Activated CD8-positive, alpha-beta memory T cell treated with anti-CD3 and anti-CD28 coated beads for 24 hours (primary cell): ENCODE data around the gene TMEM121.
A peak's percentile ranks its signal among the peaks of the same experiment; 100 is the strongest.

ENCODE experiments used
- DNase-seq: peaks from one replicate; pipeline ENCODE4 v3.0.0-alpha.2; 2020

The TMEM121 gene

DNA sequence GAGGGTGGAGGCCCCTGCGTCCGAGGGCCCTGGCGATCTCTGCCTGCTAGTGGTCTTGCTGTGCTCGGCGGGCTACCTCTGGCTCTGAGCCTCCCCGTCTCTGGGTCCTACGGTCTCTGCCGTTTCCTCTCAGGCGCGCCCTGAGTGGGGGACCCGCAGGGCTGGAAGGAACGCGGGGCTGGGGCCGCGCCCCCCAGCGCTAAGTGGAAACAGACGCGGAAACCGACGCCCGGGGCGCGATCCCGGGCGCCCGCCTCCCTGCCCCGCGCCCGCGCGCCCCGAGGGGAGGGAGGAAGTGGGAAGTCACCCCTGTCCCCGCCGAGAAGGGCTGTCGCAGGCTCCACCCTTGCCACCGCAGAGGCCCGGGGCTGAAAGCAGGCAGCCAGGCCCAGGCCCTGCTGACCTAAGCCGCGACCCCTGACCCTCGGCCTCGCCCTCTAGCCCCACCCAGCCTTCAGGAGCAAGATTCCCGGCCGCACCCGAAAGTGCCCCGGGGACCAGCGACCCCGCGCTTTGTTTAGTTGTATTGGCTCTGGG is 38.9 kb upstream of the TMEM121 start:
- DNase-seq: peak; percentile 83

DNA sequence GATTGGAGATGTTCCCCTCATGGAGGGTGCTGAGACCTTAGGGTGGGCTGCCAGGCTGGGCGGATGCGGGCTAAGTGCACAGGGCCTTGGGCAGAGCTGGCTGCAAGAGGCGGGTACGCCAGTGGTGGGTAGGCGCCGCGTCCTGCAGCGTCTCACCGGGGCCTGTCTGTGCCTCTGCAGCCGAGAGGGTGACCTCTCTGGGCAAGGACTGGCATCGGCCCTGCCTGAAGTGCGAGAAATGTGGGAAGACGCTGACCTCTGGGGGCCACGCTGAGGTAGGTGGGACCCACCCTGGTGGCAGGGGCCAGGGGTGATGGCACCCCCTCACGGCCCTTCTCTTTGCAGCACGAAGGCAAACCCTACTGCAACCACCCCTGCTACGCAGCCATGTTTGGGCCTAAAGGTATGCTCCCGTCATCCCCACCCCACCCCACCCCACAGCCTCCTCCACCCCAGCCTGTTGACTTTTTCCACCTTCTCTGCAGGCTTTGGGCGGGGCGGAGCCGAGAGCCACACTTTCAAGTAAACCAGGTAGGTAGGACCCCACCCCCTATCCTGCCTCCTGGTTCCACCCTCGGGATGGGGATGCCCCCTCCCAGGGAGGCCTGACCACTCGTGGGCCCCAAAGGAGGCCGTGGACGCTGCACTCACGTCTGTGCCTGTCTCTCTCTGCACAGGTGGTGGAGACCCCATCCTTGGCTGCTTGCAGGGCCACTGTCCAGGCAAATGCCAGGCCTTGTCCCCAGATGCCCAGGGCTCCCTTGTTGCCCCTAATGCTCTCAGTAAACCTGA is 38.2 kb upstream of the TMEM121 start:
- DNase-seq: peak; percentile 75

DNA sequence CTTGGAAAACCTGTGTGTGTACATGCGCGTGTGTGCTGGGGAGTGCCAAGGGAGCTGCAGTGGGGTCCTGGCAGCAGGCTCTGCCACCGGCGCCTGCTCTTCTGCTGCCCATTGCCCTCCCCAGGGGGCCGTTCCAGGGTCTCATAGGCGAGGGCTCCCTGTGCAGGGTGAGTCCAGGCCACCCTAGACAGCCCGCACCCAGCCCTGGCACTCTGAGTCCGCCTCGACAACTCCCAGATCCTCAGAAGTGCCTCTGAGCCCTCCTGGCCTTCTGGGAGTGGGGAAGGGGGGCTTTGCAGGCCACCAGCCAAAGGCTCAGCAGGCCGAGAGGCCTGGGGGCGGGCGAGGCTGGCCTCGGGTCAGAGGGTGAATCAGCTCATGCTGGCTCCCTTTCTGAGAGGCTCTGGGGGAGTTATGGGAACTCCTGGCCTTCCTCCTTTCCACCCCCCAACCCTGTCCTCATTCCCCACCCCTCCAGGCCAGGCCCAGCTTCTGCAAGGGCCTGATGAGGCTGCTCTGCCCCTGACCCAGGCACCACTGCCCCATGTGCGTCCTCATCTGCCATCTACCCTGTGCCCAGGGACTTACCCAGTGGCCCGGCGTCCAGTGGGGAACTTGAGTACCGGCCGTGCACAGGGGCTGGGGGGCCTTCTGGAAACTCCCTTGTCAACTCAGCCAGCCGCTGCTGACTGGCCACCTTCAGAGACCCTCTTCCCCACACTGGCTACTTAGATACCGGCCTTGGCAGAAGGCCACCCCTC is 37.4 kb upstream of the TMEM121 start:
- no peak for DNase-seq

DNA sequence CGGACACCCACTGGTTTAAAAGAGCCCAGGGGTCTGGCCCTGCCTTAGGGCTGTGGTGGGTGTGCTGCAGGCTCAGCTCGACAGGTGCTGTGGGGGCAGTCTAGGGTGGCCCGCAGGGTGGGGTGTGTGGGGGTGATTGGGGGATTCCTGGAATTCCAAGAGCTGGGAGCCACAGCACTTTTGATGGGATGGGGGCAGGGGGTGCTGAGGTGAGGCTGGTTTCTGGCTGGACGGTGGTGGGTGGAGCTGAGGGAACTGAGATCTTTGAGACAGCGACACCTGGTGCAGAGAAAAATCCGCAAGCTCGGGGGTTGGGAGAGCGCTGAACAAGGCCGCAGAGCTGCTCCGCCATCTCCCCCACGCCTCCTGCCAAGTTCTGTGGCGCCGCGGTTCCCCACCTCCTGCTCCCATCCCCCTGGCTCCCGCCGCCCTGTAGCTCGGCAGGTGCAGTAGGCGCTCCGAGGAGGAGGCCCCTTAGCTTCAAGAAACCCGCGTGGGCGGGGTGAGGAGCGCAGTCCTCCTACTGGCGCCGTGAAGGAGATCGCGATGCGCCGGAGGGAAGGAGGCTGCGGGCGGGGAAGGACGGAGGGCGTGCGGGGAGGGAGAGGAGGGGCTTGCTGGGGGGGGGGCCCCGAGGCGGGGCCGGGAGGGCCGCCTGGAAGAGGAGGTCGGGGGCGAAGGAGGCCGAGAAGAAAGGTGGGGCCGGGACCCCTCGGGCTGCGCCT is 36.7 kb upstream of the TMEM121 start:
- DNase-seq: peak; percentile 90

DNA sequence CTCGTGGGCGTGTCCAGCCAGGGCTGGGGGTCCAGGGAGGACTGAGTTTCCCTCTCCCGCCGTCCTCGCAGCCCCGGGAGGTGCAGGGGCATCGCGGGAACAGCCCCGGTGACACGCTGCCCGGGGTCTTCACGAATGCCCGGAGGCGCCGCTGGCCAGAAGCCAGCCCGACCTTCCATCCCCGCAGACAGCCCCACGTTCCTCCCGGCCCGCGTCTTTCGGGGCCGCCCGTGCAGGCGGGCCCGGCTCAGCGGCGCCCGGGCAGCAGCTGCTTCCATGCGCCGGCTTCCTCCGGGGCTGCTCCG is 36.2 kb upstream of the TMEM121 start:
- no peak for DNase-seq

DNA sequence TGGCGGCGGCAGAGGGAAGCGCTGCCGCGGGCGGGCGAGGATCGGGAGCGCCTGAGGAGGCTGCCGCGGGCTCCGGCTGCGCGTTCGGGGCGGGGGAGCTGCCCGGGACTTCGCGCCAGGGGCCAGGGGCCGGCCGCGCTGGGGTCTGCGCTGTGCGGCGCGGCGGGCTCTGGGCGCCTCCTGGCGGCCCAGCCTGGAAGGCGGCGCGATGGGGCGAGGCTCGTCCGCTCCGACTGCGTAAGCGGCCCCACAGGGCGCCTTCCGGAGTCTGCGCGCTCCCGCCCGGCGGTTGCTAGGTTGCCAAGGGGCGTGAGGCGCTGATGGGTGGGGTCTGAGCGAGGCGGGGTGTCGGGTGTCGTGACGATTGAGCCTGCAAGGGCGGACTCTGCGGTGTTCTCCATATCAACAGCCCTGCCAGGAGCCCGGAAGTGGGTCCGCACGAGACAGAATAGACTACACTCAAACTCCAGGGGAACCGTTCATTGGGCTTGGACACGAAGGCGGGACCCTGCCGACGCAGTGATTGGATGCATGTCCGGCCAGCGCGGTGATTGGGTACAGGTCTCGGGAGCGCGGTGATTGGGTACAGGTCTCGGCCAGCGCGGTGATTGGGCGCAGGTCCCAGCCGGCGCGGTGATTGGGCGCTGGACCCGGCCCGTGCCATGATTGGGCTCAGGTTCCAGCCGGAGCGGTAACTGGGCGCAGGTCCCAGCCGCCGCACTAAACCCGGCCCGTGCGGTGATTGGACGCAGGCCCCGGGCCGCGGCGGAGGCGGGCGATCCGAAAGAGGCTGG is 35.6 kb upstream of the TMEM121 start, which contains the start of gene TEDC1:
TEDC1 (plus strand) TSS at position 675 of the 794 bp plus-strand sequence. CDS start 130 bp downstream, outside the sequence.
- peak; percentile 98 for DNase-seq

DNA sequence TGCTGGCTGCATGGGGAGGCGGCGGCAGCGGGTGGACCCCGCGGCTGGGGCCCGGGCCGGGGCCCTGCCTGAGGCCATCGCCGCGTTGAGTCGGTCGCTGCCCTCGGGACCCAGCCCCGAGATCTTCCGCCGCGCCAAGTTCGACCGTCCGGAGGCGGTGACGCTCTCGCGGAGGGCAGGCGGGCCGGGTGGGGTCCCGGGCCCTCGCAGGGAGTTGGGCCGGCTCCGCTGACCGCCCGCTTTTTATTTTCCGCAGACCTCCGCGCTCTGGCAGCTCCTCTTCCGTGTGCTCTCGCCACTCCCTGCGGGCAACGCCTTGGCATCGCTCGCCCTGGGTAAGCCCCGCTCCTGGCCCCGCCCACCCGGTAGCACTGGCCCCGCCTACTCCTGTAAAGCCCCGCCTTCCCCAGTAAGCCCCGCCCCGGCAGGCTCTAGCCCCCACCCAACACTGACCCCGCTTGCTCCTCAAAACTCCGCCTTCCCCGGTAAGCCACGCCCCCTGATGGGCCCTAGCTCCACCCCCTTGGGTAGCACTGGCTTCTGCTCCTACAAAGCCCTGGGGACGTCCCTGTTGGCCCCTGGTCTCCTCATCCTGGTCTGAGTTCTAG is 34.9 kb upstream of the TMEM121 start:
- peak; percentile 93 for DNase-seq

DNA sequence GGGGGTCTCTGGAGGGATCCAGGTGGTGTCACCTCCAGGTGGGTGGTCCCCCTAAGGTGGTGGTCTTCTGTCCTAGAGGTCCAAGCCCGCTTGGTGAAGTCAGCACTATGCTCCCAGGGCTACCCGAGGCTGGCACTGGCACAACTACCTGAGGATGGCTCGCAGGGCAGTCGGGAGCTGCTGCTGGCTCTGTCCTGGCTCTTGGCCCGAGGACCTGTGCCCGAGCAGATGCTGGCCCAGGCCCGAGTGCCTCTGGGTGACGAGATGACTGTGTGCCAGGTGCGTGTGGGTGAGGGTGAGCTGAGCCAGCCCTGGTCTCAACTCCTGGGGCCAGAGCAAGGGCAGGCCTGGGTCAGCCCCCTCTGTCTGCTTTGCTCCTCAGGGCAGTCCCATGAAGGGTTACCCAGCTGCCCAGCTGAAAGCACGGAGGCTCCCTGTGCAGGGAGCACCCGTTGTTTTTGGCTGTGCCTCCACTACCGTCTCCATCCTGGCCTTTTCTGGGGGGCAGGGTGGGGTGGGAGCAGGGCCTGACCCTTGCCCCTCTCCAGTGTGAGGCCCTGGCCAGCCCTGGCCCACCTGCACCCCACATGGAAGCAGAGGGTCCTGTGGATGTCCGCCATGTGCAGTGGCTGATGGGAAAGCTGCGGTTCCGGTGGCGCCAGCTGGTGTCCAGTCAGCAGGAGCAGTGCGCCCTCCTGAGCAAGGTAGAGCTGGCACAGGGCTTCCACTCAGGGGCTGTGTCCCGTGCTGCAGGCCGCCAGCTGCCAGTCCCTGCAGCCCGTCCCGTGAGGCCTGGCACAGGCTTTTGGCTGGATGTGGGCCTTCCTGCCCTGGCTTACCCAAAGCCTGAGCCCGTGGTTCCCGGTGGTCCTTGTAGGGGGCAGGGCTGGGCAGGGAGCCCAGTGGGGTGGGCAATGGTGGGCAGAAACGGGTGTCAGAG is 34.1 kb upstream of the TMEM121 start:
- DNase-seq: no peak

DNA sequence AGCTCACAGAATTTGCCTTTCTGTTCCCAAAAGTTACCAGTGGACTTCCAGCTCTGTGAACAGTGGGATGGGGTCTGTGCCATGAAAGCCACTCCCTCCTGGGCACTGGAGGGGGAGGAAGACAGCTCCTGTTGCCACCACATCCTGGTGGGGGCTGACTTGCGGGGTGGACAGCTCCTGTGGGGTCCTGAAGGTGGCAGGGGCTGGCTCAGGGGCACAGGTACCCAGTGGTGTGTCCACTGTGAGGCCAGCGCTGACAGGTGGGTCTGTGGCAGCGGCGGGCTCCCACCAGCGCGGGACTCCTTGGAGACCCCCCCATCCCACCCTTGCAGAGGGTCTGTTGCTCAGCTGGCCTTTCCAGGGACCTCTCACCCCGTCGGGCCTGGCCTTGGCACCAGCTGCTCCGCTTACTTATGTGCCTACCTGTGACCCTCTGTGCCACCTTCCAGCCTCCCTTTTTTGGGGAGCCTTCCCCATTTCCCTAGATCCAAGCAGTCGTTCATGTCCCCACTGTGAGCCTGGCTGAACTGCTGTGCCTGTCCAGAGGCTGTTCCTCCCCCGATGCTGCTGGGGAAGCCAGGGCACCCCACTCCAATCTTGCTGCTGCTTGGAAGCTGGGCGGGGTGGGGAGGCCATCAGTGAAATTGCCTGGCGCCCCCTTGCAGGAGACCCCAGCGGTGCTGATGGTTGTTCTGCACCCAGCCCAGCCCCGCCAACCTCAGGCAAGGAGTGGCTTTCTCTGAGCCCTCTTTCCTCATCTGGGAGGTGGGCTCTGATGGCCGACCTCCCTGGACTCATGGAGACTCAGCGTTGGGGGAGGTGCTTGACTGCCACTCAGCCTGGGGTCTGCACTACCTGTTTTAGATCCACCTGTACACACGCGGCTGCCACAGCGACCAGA is 33.2 kb upstream of the TMEM121 start:
- DNase-seq: no peak

DNA sequence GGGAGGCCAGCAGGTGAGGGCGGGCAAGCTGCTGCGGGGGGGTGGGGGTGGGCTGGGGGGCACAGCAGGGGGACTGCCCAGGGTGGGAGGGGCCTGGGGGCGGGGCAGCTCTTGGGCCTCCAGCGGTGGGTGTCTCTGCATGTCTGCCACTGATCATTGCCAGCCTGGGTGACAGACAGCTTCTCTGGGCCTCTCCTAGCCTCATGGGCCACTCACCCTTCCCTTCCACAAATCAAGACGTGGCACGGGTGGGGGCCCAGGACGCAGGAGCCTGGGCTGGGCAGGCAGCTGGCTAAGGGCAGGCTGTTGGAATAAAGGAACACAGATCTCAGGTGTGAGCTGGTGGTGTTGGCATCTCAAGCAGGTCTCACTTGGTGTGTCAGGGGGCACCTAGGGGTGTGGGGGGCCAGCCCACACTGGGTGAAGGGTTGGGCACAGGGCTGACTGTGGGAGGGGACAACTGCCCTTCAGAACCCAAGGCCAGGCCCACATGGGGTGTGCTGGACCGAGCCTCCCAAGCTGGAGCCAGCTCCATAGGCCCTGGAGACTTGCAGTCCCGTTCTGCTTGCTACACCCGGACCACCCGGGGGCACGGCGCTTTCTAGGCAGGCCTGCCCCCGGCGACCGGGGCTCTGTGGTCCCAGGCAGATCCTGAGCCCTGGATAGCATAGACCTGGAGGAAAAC is 32.3 kb upstream of the TMEM121 start:
- no peak for DNase-seq

DNA sequence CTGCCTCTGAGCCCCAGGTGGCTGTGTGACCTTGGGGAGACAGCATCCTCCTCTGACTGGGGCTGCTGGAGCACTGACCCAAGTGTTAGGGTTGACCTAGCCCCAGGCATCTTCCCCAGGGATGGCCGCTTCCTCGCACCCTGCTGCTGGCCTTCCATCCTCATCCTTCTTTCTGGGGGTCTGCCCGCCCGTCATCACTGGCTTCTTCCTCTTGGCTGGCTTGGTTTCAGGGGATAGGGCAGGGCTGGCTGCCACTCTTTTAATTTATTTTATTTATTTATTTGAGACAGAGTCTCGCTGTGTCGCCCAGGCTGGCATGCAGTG is 31.8 kb upstream of the TMEM121 start:
- DNase-seq: no peak

DNA sequence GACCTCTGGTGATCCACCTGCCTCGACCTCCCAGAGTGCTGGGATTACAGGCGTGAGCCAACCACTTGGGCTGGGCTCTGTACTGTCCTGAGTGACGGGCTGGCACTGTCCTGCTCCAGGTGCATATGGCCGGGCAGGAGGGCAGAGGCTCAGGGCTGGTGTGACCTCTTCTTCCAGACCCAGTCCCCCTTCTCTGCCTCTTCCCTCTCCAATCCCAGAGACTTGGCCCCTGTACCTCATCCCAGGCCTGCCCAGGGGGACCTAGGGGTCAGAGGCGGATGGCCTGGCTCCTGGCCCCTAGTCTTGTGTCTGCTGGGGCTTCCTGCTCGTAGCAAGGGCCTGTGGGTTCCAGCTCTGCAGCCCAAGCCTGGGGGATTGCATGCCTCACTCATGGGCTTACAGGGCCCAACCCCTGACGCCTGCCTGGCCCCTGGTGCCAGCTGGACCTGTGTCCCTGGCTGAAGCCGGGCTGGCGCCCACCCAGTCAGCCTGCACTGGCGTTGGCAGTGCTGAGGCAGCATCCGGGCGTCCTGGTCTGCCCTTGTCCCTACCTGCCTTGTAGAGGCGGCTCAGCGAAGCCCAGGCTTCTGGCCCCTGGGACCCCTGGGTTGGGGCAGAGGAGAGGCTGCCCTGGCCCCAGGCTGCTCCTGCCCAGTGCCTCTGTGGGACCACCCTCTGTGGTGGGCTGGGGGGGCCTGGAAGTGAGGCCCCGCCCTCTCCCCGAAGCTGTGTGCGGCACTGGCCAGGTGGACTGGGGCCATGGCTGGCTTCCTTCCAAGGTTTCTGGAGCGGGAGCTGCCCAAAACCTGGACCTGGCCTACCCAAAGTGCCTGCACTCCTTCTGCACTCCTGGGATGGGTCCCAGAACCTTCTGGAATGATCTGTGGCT is 31.0 kb upstream of the TMEM121 start:
- DNase-seq: no peak

DNA sequence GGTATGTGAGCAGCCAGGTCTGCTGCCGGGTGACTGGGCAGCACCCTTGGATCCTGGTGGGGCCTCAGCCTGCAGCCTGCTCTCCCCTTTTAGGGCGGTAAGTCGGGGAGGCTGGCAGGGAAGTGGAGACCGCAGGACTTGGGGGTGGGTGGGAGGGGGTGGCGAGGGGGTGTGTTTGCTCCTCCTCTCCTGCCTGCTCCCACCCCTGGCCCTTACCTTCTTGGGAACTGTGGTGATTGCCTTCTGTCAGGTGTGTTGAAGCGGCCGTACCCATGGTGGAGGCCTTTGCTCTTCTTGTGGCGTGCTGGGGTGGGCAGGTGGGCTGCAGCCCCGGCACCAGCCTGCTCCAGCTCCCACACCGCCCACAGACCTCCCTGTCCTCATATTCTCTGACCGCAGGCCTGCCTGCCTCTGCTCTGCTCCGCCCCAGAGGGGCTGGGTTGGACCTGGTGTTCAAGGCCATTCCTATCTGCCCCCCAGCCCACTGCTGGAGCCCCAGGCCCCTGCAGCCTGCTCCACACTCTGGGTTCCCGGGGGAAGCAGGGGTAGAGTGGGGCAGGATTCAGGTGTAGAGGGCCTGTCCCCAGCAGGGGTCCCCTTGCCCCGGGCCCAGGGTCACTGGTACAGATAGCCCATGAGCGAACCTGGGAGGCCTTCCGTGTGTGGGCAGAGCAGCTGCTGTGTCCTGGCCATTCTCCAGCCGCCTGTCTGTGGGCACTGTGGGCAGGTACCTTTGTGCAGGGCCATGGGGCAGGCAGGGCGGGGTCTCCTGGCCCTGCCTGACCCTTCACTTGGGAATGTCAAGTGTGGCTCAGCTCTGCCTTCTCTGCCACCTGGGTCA is 30.2 kb upstream of the TMEM121 start:
- no peak for DNase-seq

DNA sequence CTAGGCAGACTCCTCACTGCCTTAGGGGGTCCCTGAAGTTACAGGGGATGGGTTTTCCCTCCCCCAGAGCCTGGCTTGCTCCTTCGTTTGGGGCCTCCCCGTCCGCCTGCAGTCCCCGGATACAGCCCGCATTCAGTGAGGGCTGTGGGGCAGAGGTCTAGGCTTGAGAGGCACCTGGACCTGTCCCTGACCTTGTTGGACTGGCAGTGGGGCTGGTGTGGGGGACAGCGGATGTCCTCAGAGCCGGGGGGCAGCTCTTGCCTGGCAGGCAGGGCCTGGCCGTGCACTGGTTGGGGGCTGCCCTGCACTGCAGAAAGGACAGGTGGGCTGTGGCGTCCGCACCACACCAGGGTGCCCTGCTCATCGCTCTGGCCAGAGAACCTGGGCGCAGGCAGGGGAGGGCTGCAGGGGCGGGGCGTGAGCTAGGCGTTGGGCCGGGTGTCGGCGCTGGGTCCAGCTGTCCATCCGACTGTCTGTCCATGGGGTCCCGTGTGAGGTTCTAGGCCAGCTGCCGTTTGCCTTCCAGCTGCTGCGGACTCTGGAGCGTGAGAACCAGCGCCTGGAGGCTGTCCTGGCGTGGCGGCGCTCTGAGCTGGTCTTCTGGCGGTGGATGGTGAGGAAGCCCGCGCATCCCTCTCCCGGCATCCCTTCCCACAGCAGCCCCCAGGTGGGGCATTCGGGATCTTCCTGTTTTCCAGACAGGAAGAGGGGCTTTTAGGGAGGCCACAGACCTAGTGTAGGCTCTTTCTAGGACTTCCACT is 29.4 kb upstream of the TMEM121 start:
- no peak for DNase-seq

DNA sequence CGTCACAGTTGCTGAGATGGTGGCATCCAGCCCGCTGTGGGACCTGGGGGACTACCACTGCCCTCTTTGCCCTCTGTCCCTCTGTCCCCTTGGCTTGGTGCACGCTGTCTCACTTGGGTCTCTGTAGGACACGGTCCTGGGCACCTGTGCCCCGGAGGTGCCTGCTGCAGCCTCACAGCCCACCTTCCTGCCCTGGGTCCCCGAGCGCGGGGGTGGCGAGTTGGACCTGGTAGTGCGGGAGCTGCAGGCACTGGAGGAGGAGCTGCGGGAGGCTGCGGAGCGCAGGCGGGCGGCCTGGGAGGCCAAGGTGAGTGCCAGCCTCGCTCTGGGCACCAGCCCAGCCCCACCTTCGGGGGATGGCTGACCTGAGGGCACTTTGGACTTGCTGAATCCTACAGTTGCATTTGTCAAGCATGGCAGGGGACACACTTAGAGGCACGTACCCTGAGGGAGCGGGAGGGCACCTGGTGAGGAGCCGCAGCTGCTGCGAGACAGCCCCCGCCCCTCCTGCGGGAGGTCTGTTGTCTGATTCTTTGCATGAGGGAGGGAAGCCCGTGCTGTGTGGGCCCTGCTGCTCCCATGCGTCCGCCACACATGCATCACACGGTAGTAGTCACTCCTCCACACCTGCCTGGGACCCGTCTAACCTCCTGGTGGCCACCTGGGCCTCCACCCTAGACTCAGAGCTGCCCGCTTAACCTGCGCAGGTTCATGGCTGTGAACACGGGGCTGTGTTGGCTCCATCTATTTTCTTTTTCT is 28.5 kb upstream of the TMEM121 start:
- DNase-seq: no peak
